ENCODE data around the gene LZTFL1.

GRCh38 chr3:45872569-45872968 is 30.6 kb upstream of the LZTFL1 start:
- no peak for TF ChIP-seq POLR2A (IDR thresholded peaks at IDR 0.05; ENCODE audit: low read depth, low read length)
- no peak for TF ChIP-seq POLR2AphosphoS5 (IDR thresholded peaks at IDR 0.05; ENCODE audit: low read depth, low read length)

Measured in GM12892 (cell line).